ENCODE measurements around the gene KRT4. TPM values are rescaled to one million over a fixed set of nuclear protein-coding genes. Genes with fewer than 3 reads are reported as not detected.

Gene KRT4
- total and polyA plus RNA-seq, 2 donors (not counting 3 experiments of a cell fraction or from before 2014, with no cell fraction given) = not detected

GRCh38 chr12:52769946-52770345 is 44.0 kb downstream of the KRT4 start:
- Histone ChIP-seq H3K9ac (replicated peaks; ENCODE audit: extremely low read depth, insufficient read depth, low read length) (no peak overlapping the region), H3K4me2 (ENCODE audit: insufficient read depth, low read length) (no peak overlapping the region), H3K9me3 (replicated peaks; ENCODE audit: control insufficient read depth, insufficient read depth, low read length) (no peaks in the 10 kb centered on the region), H3K4me3 (replicated peaks in 1 of 3; ENCODE audit: insufficient read depth in 1 of 3, low read depth in 1 of 3, low read length in 3 of 3) (no peak overlapping the region), H3K27ac (ENCODE audit: insufficient read depth, low read depth, low read length) (no peak overlapping the region), H3K27me3 (ENCODE audit: control insufficient read depth in 2 of 2, insufficient read depth in 2 of 2, low read length in 2 of 2) (peaks cover 0 to 10% of the 10 kb centered on the region in 2 experiments), H4K20me1 (replicated peaks; ENCODE audit: control insufficient read depth, extremely low read depth, insufficient read depth, low read length) (no peaks in the 10 kb centered on the region), H2AFZ (ENCODE audit: low read depth, low read length) (no peak overlapping the region), H3K79me2 (ENCODE audit: control insufficient read depth, insufficient read depth, low read length) (no peaks in the 10 kb centered on the region), H3K9me1 (replicated peaks; ENCODE audit: control insufficient read depth, extremely low read depth, insufficient read depth, low read length) (no peaks in the 10 kb centered on the region), H3K36me3 (ENCODE audit: control insufficient read depth in 2 of 2, extremely low read depth in 1 of 2, insufficient read depth in 2 of 2, low read length in 2 of 2) (no peaks in the 10 kb centered on the region), H3K4me1 (ENCODE audit: control insufficient read depth, extremely low read depth, insufficient read depth, low read length) (no peaks in the 10 kb centered on the region)
- CTCF ChIA-PET = no interaction called here
- dilution Hi-C loops (cut with MboI; ENCODE audit: extremely low pct_ligation_motif_present, low sequenced_read_pairs) (no loop called here), intact Hi-C loops (cut with micrococcal nuclease) (no loop called here)
- TF ChIP-seq JUN (IDR thresholded peaks at IDR 0.05; ENCODE audit: borderline replicate concordance, insufficient read depth, insufficient read length, low read depth) = no peak
- TF ChIP-seq MAX (IDR thresholded peaks at IDR 0.05; ENCODE audit: insufficient read depth, insufficient read length) = no peak
- TF ChIP-seq POLR2AphosphoS5 (IDR thresholded peaks at IDR 0.05; ENCODE audit: insufficient read depth, low read depth, low read length) = no peak
- no TSS peak for BruUV-seq (replicated peaks)
- no peak for DNase-seq (ENCODE audit: low read depth, low spot score)
- POLR2A ChIA-PET = no interaction called here
- FAIRE-seq = no peak

- Histone ChIP-seq H3K4me3 (replicated peaks in 1 of 3; ENCODE audit: insufficient read depth in 1 of 3, low read depth in 1 of 3, low read length in 3 of 3) (no peak overlapping the region), H3K27ac (ENCODE audit: insufficient read depth, low read depth, low read length) (no peak overlapping the region), H3K27me3 (ENCODE audit: control insufficient read depth in 2 of 2, insufficient read depth in 2 of 2, low read length in 2 of 2) (peaks cover 0 to 6% of the 10 kb centered on the region in 2 experiments), H3K9me3 (replicated peaks; ENCODE audit: control insufficient read depth, insufficient read depth, low read length) (no peaks in the 10 kb centered on the region), H4K20me1 (replicated peaks; ENCODE audit: control insufficient read depth, extremely low read depth, insufficient read depth, low read length) (no peaks in the 10 kb centered on the region), H3K4me1 (ENCODE audit: control insufficient read depth, extremely low read depth, insufficient read depth, low read length) (no peaks in the 10 kb centered on the region), H2AFZ (ENCODE audit: low read depth, low read length) (no peak overlapping the region), H3K36me3 (ENCODE audit: control insufficient read depth in 2 of 2, extremely low read depth in 1 of 2, insufficient read depth in 2 of 2, low read length in 2 of 2) (no peaks in the 10 kb centered on the region), H3K9ac (replicated peaks; ENCODE audit: extremely low read depth, insufficient read depth, low read length) (no peak overlapping the region), H3K79me2 (ENCODE audit: control insufficient read depth, insufficient read depth, low read length) (no peaks in the 10 kb centered on the region), H3K9me1 (replicated peaks; ENCODE audit: control insufficient read depth, extremely low read depth, insufficient read depth, low read length) (no peaks in the 10 kb centered on the region), H3K4me2 (ENCODE audit: insufficient read depth, low read length) (no peak overlapping the region)
- ChIA-PET CTCF (no interaction called here), POLR2A (no interaction called here)
- intact Hi-C loops (cut with micrococcal nuclease) (no loop called here), dilution Hi-C loops (cut with MboI; ENCODE audit: extremely low pct_ligation_motif_present, low sequenced_read_pairs) (no loop called here)
- TF ChIP-seq POLR2AphosphoS5 (IDR thresholded peaks at IDR 0.05; ENCODE audit: insufficient read depth, low read depth, low read length) = no peak
- TF ChIP-seq EZH2 (IDR thresholded peaks at IDR 0.05; ENCODE audit: borderline replicate concordance, low read depth, low read length, severe bottlenecking) = no peak
- no peak for TF ChIP-seq GATA2 (IDR thresholded peaks at IDR 0.05; ENCODE audit: insufficient read depth, insufficient read length, low read depth, low read length)
- FAIRE-seq (no peak), DNase-seq (ENCODE audit: low read depth, low spot score) (no peak)
- no TSS peak for BruUV-seq (replicated peaks)
Observed at GRCh38 chr12:52769354-52769753, 44.6 kb downstream of the KRT4 start.
